ENCODE data around the gene KREMEN1. TPM values are rescaled to one million over a fixed set of nuclear protein-coding genes. Genes with fewer than 3 reads are reported as not detected.

KREMEN1 gene
- total and polyA plus RNA-seq, 7 donors = 7.7 to 68.2 (median 17.5) TPM

DNA sequence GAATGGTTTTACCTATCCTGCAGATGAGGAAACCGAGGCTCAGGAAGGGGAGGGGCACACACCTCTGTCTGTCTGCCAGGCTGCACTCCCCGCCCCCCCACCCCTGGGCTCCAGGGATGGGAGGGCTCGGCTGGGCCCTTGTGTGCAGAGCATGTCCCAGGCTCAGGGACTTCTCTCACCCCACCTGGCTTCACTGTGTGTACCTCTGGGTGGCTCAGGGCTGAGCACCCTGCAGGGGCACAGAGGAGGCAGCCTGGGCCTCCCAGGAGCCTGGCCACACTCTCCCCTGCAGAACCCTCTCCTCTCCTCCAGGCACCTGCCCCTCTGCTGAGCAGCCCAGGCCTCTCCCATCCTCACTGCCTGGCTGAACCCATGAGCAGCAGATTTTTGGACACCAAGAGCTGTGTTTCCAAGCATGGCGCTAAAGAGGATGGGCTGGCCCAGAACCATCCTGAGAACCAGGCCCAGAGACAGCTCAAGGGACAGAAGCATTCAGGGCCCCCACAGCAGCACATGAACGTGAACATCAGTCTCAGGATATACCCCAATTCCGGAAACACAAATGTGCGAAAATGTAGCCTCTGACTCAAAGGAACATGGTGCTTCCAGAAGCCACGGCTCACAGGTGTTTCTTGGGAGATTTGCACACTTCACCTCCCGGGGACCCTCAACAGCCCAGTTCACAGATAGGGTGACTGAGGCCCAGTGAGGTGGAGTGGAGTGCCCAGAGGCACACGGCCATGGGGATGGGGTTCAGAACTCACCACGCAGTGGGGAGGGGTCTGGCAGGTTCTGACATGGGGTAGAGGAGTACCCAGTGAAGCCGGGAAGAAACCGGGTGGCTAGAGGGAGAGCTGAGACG, 143.4 kb downstream of the KREMEN1 start:
- 70 to 83% (median 71%) methylated on average over 14 of the region's 14 CpGs for WGBS, 3 donors
- H3K4me3 ChIP-seq = no peak overlapping the region
- H3K36me3 ChIP-seq (ENCODE audit: insufficient read depth in 1 of 2, low read depth in 1 of 2) = no peaks in the 10 kb centered on the region
- TF ChIP-seq, protein P1, sequence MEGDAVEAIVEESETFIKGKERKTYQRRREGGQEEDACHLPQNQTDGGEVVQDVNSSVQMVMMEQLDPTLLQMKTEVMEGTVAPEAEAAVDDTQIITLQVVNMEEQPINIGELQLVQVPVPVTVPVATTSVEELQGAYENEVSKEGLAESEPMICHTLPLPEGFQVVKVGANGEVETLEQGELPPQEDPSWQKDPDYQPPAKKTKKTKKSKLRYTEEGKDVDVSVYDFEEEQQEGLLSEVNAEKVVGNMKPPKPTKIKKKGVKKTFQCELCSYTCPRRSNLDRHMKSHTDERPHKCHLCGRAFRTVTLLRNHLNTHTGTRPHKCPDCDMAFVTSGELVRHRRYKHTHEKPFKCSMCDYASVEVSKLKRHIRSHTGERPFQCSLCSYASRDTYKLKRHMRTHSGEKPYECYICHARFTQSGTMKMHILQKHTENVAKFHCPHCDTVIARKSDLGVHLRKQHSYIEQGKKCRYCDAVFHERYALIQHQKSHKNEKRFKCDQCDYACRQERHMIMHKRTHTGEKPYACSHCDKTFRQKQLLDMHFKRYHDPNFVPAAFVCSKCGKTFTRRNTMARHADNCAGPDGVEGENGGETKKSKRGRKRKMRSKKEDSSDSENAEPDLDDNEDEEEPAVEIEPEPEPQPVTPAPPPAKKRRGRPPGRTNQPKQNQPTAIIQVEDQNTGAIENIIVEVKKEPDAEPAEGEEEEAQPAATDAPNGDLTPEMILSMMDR (IDR thresholded peaks at IDR 0.05) = no peak
- no peaks in the 10 kb centered on the region for H3K9me3 ChIP-seq
- H3K27ac ChIP-seq = no peak overlapping the region
- DNase-seq (no peak), ATAC-seq (no peak)
- intact Hi-C loops (cut with DNase I) = no loop called here
- no peaks in the 10 kb centered on the region for H3K27me3 ChIP-seq (ENCODE audit: insufficient read depth in 3 of 3, low read length in 2 of 3)
- no peaks in the 10 kb centered on the region for H3K4me1 ChIP-seq

DNA sequence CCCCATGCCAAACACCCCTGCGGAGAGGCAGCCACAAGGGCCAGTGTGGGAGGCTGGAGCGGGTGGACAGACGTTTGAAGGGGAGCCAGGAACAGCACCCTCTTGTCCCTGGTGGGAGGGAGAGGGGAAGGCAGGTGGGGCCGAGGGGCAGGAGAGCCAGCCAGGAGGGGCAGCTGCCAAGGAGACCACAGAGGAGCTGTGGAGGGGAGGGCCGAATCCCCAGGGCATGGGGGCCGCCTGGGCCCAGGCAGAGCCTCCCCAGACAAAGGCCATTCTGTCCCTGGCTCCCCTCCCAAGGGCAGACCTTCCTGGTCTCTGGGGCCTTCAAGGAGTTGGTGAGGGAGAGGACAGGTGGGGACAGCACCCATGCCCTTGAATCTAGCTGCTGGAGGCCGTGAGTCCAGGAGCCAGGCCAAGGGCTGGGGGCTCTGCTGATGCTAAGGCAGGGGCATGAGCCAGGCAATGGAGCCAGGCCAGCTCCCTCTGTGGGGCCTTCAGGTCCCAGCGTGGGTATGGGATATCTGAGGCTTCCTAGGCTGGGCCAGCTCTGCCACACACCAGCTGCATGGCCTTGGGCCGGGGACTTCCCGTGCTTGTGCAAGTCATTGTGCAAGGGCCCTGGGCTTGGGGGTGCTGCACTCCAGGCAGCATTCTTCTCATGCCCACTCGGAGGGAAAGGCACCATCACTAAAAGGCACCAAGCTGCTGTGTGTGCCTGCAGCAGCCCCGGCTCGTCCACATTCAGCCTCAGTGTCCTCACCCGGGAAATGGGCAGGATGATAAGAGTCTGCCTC, 144.2 kb downstream of the KREMEN1 start:
- ATAC-seq (peak; percentile 53 to 77 (median 68)), DNase-seq (peak; percentile 56 to 75)
- H3K36me3 ChIP-seq (ENCODE audit: insufficient read depth in 1 of 2, low read depth in 1 of 2) = no peaks in the 10 kb centered on the region

More for the DNA sequence above, 144.2 kb downstream of the KREMEN1 start:
- intact Hi-C loops (cut with DNase I) = no loop called here
- Histone ChIP-seq H3K27me3 (ENCODE audit: insufficient read depth in 3 of 3, low read length in 2 of 3) (no peaks in the 10 kb centered on the region), H3K27ac (no peak overlapping the region), H3K4me1 (no peaks in the 10 kb centered on the region), H3K9me3 (no peaks in the 10 kb centered on the region), H3K4me3 (no peak overlapping the region)
- TF ChIP-seq, protein P1 (IDR thresholded peaks at IDR 0.05) = no peak
- 50 to 71% (median 51%) methylated on average over 13 to 14 of the region's 14 CpGs for WGBS, 3 donors

Other genes with a start within 250 kb of the KREMEN1 start
- 1 to 10 TPM; 4.9 to 8.5 (median 7.4) TPM for gene ZNRF3, start 189.5 kb upstream of the KREMEN1 start, total RNA-seq
- 1 to 10 TPM; 2.2 to 4.8 (median 2.4) TPM for gene ZNRF3, start 189.5 kb upstream of the KREMEN1 start, polyA plus RNA-seq
- not detected for gene C22orf31, start 11.2 kb upstream of the KREMEN1 start, total RNA-seq
- not detected for gene C22orf31, start 11.2 kb upstream of the KREMEN1 start, polyA plus RNA-seq
- gene EMID1, start 132.9 kb downstream of the KREMEN1 start, total RNA-seq = 1 to 10 TPM in 2 of 4 donors, under 1 TPM in 2; 0.34 to 1.3 (median 0.73) TPM
- gene EMID1, start 132.9 kb downstream of the KREMEN1 start, polyA plus RNA-seq = under 1 TPM; 0.13 to 0.59 (median 0.58) TPM
- 10 to 100 TPM; 10.6 to 26.7 (median 16.2) TPM for gene RHBDD3, start 194.9 kb downstream of the KREMEN1 start, total RNA-seq
- gene RHBDD3, start 194.9 kb downstream of the KREMEN1 start, polyA plus RNA-seq = 10 to 100 TPM; 20.3 to 36.5 (median 32.4) TPM
- gene EWSR1, start 195.2 kb downstream of the KREMEN1 start, total RNA-seq = 100 to 1,000 TPM in 3 of 4 donors, 10 to 100 TPM in 1; 78.5 to 230 (median 156) TPM
- 100 to 1,000 TPM; 108 to 152 (median 127) TPM for gene EWSR1, start 195.2 kb downstream of the KREMEN1 start, polyA plus RNA-seq
- 1 to 10 TPM; 4.6 to 7.1 (median 5.7) TPM for gene GAS2L1, start 233.6 kb downstream of the KREMEN1 start, total RNA-seq
- 10 to 100 TPM in 1 of 3 donors, 1 to 10 TPM in 2; 5.0 to 19.8 (median 5.1) TPM for gene GAS2L1, start 233.6 kb downstream of the KREMEN1 start, polyA plus RNA-seq
- 1 to 10 TPM in 2 of 4 donors, under 1 TPM in 2; 0.61 to 1.2 (median 0.95) TPM for gene RASL10A, start 242.7 kb downstream of the KREMEN1 start, total RNA-seq
- 1 to 10 TPM in 1 of 3 donors, under 1 TPM in 2; 0.32 to 3.3 (median 0.80) TPM for gene RASL10A, start 242.7 kb downstream of the KREMEN1 start, polyA plus RNA-seq